T-helper 22 cell (primary cell): Measurements from ENCODE around the gene USP47.

Source experiments
- DNase-seq: peaks from one replicate; pipeline ENCODE4 v3.0.0-alpha.2; 2020; ENCODE audit warnings: low read depth

USP47 gene

GRCh38 chr11:11967669-11968510, 126.1 kb downstream of the USP47 start:
- no peak for DNase-seq

DNA sequence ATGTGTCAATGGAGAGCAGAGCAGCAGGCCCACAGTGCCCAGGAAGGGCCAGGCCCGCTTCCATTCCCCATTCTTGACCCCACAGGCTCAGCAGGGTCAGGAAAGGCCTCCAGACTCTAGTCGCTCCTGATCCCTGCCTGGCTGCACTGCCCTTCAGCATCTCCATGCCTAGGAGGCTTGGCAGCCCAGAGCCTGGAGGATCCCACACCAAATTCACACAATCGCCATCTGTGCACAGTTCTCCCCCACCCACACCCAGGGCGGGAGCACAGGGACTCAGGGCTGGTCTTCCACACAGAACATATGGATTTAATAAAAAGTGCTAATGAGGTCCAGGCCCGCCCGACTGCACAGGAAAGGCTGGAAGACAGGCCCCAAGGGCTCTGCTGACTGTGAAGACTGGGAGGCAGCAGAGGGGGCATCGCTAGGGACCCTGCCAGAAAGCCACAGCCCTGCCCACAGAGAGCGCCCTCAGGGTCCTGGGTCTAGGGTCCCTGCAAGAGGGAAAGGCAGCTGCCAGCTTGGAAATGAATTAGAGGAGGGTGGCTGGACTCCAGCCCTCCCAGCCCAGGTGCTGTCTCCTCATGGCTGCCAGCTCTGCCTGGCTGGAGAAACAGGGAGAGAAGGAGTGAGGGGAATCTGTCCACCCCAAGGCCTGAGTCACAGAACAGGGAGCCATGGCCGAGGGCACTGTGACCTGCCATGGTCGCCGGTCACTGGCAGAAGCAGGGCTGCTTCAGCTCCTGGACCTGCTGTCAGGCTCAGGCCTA, 126.9 kb downstream of the USP47 start:
- no peak for DNase-seq

- no peak for DNase-seq
Measured at GRCh38 chr11:11969380-11970215, 127.8 kb downstream of the USP47 start.

DNA sequence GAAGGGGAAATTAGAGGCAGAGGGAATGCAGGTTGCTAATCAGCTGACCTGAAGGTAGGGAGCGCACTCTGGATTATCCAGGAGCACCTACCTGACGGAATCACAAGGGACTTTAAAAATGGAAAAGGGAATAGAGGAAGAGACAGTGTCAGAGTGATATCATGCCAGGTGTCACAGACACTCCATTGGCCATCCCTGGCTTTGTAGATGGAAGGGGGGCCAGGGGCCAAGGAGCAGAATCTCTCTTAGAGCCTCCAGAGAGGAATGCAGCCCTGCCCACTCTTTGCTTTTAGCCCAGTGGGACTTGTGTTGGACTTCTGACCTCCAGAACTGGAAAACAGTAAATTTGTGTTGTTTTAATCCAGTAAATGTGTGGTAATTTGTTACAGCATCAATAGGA, 128.8 kb downstream of the USP47 start:
- DNase-seq, result no peak

DNA sequence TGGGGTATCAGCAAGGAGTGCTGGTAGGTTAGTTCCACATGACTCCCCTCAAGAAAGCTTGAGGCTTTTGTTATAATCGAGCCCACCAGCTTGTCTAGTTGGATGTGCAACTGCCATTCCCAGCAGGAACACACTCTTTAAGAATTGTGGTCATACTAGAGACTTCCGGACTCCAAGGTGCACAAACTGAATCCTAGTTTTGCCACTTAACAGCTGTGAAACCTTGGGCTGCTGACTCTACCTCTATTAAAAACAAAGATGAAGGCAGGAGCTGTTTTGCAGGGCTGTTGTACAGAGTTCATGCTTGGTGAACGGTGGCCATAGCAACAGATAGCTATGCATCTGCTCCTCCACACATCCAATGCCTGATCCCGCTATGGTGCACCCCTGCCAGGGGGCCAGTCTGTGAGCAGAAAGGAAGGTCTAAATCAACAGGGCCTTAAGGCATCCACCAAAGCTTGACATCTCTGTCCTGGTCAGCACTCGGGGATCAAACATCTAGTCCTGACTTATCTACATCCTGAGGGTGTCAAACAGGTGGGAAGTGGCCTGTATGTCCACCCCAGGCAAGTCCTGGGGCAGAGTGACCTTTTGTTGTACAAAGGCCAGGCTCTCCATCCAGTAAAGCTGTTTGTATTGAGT, 130.3 kb downstream of the USP47 start:
- DNase-seq, result no peak

- no peak for DNase-seq
Measured at GRCh38 chr11:11972730-11973341, 131.1 kb downstream of the USP47 start.

DNA sequence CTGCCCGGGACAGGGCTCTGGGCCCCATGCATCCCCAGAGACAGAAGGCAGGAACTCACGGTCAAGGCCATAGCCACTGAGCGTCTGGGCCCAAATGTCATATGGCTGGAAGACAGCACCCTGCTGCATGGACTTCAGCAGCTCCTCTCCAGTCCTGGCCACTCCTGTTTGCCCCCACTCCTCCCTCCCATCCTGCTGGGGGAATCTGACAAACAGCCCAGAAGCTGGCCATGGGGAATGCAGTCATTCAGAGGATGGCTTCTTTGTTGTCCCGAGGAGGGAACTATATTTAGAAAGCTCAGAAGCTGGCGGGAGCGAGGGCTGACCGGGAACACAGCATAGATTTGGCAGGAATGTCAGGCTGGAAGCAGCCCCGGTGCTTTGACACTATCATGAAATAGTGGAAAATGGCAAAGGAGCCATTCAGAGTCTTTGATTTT, 131.6 kb downstream of the USP47 start:
- DNase-seq, result no peak

- no peak for DNase-seq
Measured at GRCh38 chr11:11973866-11974265, 132.1 kb downstream of the USP47 start.

DNA sequence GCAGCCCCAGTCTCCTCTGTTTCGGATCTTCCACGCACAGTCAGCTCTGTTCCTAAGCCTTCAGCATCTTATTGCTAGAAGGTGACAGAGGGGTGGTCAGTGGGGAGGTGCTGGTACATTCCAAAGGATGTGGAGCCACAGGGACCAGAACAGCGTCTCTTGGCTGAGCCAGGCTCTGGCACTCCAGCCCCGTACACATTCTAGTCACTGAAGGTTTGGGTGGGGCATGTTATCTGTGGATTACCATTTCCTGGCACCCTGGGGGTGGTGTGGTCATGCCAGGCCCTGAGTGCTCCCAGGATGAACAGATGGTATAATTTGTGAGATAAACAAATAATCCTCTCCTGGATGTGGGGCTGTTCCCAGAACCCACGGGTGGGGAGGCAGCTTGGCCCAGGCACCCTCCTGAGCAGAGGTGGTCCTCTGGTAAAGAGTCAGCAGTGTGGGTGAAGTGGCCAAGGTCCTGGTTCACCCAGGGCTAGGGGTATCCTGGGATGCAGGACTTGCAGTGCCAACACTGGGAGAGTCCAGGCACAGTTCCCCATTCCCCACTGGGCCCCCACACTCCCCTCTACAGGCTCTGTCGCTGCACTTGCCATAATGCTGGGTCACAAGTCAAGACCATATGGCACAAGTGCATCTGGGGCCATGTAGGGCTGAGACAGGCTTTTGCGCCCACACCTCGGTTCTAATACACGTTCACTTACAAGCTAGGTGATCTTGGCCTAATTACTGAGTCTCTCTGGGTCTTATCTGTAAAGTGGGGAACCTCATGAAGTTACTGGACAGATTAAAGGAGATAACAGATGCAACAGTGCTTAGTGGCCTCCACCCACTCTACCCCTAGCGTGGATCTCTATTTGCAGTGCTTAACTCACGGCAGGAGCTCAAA, 133.7 kb downstream of the USP47 start:
- DNase-seq, result no peak

GRCh38 chr11:11976481-11977127, 134.8 kb downstream of the USP47 start:
- DNase-seq, result no peak

GRCh38 chr11:11977206-11977938, 135.6 kb downstream of the USP47 start:
- DNase-seq, result no peak

- DNase-seq, result no peak
Measured at GRCh38 chr11:11978098-11978637, 136.4 kb downstream of the USP47 start.

- no peak for DNase-seq
Measured at GRCh38 chr11:11978792-11979487, 137.2 kb downstream of the USP47 start.

- no peak for DNase-seq
Measured at GRCh38 chr11:11979488-11980117, 137.8 kb downstream of the USP47 start.

DNA sequence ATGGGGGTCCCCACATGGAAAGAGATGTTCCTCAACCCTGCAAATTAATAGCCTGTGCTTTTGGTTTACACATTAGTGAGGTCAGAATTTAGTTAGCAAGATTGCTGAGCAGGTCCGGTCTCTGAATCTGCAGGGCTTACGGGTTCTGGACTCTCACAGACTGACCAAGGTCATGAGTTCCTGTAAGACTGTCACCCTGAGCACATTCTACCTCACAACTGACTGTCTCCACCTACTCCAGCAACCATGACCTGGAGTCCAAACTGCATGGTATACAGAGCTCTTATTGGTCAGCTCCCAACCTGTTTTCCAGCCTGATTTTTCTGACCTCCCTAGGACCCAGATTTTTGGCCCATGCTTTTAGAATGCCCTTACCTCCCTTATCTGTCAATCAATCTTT, 138.4 kb downstream of the USP47 start:
- no peak for DNase-seq

- DNase-seq, result no peak
Measured at GRCh38 chr11:11980841-11981308, 139.1 kb downstream of the USP47 start.

DNA sequence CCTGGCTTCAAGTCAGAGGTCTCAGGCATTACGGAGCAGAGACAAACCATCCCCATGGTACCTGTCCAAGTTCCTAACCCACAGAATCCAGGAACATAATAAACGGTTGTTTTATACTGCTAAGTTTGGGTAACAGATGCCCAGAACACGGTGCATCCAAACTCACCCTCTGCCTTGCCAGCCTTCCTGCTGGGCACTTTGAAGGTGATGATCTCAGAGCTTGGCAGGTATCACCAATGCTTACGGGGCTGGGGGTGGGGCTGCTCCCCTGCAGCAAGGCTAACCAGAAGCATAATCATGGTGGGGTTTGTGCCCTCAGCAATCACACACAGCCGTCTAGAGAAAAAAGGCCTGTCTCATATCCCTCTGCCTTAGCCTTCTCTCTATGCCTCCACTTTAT, 139.6 kb downstream of the USP47 start:
- DNase-seq, result no peak

- DNase-seq, result no peak
Measured at GRCh38 chr11:11981840-11982239, 140.1 kb downstream of the USP47 start.
